C1 segment of cervical spinal cord (tissue), 14 donors: Measurements from ENCODE around the gene DOCK4.

Source experiments
- DNase-seq, 14 donors: peaks; one replicate each; lab custom pipeline; 2025; lab: John Stamatoyannopoulos, UW

The DOCK4 gene

GRCh38 chr7:111740942-111741341 lies 465.3 kb downstream of the DOCK4 start:
- no peak for DNase-seq

- no peak for DNase-seq
These were observed 469.7 kb downstream of the DOCK4 start for GRCh38 chr7:111736552-111736874.

DNA sequence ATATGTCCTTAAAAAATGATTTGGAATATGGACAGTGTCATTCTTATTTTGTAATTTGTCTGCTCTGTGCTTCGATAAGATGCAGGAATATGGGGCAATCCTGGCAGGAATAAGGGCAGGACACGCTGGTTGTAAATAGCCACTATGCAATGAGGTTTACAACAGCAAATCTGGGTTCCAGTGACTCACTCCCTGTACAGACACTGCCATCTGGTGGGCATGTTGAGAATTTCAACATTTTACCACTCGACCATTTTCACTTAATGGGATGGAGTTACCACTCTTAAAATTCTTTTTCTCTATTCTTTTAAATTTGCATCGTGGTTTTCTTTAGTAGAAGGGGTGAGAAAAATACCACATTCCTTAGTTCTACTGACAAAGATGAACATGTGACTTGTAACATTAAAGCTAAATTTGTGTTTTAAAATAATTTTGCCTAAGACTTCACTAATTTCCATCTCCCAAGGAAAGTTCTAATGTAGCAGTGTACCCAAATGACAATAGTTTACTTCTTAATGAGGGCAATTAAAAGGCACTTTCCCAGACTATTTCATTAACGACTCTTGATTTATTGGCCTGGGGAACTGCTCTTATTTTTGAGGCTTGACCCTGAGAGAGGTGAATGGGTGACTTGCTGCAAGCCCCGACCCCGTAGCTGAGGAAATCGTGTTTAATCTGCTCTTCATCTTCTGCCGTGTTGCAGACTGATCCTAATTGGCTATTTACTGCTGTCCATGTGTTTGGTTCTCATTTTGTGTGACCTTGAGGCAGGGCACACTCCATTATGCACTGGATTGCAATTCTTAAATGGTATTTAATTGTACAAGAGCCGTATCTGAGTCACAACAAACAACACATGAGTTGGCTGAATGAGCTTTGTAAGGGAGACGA lies 470.3 kb downstream of the DOCK4 start:
- DNase-seq = peak in 6 of 14 donors; percentile 2 to 64 (median 20)

DNA sequence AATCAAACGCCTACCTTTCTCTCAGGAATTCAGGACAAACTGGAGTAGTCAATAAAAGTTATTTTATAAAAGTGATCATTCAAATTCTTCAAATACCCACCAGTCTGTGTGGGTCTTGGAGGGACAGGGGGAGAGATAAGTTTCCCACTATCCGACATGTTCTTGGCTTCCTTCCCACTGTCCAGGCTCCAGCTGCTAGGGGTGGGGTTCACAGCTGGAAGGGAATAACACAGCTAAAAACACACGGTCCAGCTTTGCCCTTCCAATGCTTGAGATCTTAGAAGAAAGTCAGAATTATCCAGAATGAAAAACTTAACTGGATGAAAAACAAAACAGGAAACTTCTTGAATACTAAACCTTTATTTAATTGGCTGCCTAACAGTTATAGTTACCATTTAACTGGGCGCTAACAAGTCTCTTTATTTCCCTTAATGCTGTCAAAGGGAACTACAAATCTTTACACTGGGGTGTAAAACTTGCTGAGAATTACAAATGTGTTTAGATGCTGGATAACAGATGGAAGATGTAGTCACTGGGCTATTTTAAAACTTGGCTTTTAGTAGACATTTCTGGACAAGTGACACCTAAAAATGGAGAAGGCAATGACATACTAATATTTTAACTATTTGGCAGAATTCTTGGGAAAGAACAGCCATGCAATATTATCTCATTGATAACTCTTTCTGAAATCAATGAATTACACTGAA lies 471.1 kb downstream of the DOCK4 start:
- no peak for DNase-seq

GRCh38 chr7:111732923-111733322 lies 473.3 kb downstream of the DOCK4 start:
- DNase-seq = no peak

DNA sequence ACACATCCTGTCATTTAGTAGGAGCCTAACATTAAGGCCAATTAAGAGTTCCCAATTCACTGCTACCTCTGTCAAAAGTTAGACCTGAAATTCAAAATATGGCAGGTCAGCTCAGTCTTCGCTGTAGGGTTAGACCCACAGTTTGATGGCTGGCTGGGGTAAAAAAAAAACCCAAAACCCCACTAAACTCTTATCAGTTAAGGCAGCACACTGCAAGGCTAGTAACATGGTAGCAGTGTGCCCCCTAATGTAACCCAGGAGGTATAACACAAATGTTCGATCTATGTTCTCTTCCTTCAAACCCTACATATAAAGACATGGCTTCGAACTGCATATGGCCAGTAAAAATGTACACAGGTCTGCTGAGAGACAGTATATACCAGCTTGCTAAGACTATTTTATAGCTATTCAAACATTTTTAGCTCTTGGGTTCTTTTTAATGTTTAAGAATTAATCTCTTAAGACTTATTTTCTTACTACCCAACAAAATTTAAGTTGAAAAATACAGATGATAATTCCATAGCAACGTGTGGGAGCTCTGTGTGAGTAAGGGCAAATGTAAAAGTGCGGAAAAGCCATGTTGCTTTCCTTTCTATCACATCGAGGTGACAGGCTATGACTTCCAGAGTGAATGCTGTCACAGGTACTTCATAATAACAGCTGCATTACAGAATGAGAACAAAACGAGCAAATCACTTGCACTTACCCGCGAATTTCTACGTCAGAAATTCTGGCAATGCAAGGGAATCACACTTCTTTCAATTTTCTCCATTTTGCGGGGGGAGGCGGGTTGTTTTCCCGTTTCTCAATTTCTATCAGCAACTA lies 475.5 kb downstream of the DOCK4 start:
- DNase-seq = no peak

DNA sequence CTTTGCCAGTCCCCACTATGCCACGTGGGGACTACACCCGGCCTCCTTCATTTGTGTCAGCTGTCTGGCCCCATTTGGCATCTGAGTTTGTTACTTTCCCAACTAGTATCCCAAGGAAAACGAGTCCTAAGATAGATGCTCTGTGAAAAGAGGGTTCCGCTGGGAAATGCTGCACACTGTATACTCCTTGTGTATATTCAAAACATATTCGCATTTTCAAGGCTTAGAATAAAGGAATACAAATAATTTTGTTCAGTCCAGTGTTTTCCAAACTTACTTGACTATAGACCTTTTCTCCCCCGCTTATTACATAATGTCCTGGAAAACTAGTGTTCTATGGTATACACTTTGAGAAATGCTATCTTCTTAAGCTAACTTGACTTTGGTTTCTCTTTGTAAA lies 476.1 kb downstream of the DOCK4 start:
- DNase-seq = no peak

GRCh38 chr7:111729483-111729882 lies 476.7 kb downstream of the DOCK4 start:
- DNase-seq = no peak

DNA sequence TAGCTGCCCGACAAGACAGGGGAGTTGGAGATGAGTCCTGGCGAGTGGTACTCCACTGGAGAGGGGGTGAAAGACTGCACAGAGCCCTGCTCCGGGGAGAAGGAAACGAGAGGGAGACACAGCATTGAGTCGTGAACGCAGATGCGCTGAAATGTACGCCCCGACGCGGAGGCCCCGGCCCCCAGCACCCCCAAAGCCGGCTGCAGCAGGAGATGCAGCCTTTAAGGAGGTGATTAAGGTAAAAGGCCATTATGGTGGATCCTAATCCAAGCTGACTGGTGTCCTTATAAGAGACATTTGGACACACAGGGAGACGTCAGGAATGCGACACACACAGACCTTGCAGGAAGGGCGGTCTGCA lies 477.6 kb downstream of the DOCK4 start:
- no peak for DNase-seq

GRCh38 chr7:111727905-111728634 lies 478.1 kb downstream of the DOCK4 start:
- DNase-seq = no peak

- no peak for DNase-seq
These were observed 487.3 kb downstream of the DOCK4 start for GRCh38 chr7:111718886-111719285.

GRCh38 chr7:111711426-111712065 lies 494.7 kb downstream of the DOCK4 start:
- no peak for DNase-seq

DNA sequence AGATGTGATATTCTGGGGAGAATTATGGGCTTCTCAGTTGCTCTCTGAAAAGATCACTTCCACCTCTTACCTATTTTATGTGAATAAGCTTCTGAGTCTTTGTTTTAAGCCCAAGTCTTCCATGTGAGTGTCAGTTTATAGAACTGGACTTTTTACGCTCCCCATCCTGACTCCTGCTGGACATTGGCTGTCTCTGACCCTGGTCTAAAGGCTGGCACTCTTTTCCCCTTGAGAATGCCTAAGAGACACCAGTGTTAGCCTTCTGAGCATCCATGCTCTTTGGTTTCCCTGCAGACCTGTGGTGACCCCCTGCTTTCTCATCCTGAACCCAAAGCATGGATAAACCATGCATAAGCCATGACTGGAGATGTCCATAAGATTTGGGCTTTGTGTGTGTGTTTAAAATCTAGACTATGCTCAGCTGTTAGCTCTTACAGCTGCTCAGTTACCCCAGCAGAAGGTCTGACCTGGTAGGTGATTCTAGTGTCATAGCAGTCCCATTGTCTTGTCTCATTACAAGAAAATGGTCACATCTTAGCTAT lies 495.3 kb downstream of the DOCK4 start:
- DNase-seq = no peak

DNA sequence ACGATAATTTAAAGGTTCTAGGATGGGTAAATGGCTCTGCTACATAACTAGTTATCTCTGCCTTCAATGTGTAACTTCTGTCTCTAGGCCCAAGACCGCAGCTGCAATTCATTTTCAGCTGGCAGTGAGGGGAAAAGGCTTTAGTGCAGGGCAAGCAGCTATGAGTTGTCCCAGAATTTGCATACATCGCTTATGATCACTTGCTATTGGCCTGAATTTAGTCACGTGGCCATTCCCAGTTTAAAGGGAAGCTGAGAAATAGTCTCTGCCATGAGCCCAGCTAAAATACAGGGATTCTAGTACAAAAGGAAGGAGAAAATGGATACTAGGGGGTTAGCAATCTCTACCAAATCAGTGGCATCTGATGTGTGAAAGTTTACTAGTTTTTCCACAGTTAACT lies 498.1 kb downstream of the DOCK4 start:
- DNase-seq = no peak

DNA sequence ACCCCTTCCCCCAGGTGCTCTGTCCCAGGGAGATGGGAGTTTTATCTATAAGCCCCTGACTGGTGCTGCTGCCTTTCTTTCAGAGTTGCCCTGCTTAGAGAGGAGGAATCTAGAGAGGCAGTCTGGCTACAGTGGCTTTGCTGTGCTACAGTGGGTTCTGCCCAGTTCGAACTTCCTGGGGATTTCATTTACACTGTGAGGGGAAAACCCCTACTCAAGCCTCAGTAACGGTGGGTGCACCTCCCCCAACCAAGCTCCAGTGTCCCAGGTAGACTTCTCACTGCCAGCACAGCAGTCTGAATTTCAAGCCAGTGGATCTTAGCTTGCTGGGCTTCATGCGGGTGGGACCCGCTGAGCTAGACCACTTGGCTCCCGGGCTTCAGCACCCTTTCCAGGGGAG lies 500.4 kb downstream of the DOCK4 start:
- no peak for DNase-seq

- no peak for DNase-seq
These were observed 508.4 kb downstream of the DOCK4 start for GRCh38 chr7:111697771-111698170.

DNA sequence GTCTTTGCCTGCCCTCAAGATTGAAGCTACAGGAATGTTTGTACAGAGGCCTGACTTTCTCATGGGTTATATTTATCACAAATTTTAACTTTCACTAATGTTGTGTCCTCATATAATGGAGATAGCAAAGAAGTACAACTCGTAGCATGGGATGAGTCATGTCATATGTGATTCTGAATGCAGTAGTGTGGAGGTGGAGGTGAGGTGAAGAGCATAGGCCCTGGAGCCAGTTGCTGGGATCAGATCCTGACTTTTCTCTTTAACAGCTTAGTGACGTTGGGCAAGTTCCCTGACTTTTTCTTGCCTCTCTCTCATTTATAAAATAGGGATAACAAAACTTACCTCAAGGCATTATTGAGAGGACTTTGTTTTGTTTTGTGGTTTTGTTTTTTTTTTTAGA lies 511.8 kb downstream of the DOCK4 start:
- DNase-seq = no peak

DNA sequence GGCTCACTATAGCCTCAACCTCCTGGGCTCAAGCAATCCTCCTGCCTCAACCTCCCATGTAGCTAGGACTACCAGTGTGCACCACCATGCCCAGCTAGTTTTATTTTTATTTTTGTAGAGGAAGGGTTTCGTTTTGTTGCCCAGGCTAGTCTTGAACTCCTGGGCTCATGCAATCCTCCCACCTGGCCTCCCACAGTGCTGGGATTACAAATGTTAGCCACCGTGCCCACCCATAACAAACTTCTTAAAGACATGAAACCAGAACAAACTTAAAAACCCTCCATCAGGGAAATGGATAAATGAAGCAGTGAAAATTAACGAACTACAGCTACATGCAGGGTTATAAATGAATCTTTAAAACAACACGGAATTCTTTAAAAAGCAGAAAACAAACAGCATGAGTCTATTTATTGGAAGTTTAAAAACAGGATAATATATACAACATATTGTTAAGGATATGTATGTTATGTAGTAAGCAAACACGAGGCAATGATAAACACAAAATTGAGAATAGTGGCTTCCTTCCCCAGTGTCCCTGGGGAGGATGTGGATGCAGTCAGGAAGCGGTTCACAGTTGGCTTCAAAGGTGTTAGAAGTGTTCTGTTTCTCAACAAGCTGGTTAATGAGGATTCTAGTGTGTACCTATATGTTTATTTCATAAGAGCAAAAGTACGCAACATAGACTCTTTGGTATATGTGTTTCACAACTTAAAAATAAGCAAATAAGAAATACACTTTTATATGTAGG lies 515.7 kb downstream of the DOCK4 start:
- DNase-seq = no peak

DNA sequence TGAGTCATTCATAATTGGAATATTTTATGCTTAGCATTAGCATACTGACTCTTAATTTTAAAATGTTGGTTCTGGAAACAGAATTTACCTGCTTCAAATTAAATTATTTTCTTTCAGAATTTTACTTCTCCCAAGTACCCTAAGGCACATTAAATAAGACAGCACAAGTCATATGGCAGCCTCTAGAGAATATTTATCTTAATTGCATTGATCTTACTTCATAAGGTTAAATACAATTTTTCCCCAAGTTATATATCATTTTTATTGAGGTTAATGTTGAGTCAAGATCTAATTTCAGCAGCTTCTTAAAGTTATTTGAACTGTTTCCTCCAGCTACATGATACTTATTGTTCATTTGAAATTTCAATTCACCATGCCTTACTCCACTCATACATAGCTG lies 520.9 kb downstream of the DOCK4 start:
- DNase-seq = no peak
